Gastroesophageal sphincter (tissue), 3 donors: ENCODE data around the gene IRF2BPL.

Experiments used
- POLR2AphosphoS5 ChIP-seq: sonication (generic); formaldehyde crosslinking; IDR thresholded peaks from one replicate; pipeline ENCODE4 v1.6.1; 2017; ENCODE audit warnings: antibody characterized with exemption
- TF ChIP-seq, protein P1 (sequence below), 4 experiments: fragments of 200-600 bp in 2 of 4; fragments of 450-650 bp in 2 of 4; sonication (generic) in 1 of 4; IDR thresholded peaks; one replicate each; pipeline ENCODE4 v1.5.1; 2017 to 2019; ENCODE audit warnings: antibody characterized with exemption in 4 of 4, mild to moderate bottlenecking in 2 of 4, moderate library complexity in 2 of 4

DNA sequence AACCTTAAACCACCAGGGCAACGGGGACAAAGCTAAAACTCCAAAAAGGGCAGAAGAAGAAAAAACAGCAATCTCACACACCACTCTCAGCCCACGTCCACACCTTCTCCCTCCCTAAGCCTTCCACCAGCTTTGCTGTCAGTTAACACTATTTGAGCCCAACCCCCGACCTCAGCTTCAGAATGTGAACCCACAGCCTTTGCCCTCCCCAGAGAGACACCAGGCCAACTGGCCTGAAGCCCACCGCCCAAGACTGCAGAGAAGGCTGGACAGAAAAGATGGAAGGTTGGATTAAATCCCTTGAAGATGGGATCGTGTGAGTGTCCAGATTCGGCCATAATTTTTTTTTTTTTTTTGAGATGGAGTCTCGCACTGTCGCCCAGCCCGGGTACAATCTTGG is 22.4 kb downstream of the IRF2BPL start:
- TF ChIP-seq, protein P1, sequence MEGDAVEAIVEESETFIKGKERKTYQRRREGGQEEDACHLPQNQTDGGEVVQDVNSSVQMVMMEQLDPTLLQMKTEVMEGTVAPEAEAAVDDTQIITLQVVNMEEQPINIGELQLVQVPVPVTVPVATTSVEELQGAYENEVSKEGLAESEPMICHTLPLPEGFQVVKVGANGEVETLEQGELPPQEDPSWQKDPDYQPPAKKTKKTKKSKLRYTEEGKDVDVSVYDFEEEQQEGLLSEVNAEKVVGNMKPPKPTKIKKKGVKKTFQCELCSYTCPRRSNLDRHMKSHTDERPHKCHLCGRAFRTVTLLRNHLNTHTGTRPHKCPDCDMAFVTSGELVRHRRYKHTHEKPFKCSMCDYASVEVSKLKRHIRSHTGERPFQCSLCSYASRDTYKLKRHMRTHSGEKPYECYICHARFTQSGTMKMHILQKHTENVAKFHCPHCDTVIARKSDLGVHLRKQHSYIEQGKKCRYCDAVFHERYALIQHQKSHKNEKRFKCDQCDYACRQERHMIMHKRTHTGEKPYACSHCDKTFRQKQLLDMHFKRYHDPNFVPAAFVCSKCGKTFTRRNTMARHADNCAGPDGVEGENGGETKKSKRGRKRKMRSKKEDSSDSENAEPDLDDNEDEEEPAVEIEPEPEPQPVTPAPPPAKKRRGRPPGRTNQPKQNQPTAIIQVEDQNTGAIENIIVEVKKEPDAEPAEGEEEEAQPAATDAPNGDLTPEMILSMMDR (IDR thresholded peaks at IDR 0.05), result no peak
- no peak for TF ChIP-seq POLR2AphosphoS5
